HTR-8/SVneo (cell line): ENCODE measurements around the gene ADGRF5.

Experiments
- DNase-seq: peaks from one replicate; pipeline ENCODE4 v3.0.0; 2011; ENCODE audit warnings: low spot score, mixed read lengths; ENCODE audit not compliant: insufficient read length
- FAIRE-seq: peaks from 2 replicates; lab custom pipeline; 2011; peaks lifted over from hg19 to GRCh38; lab: Jason Lieb, UNC

Gene ADGRF5

GRCh38 chr6:46932526-46933319 is 11.0 kb upstream of the ADGRF5 start:
- peak; percentile 20 for DNase-seq
- no peak for FAIRE-seq

GRCh38 chr6:46931416-46931815 is 9.7 kb upstream of the ADGRF5 start:
- DNase-seq, result no peak
- no peak for FAIRE-seq

- FAIRE-seq (no peak), DNase-seq (no peak)
Measured at GRCh38 chr6:46930331-46930730, 8.6 kb upstream of the ADGRF5 start.

- FAIRE-seq (no peak), DNase-seq (no peak)
Measured at GRCh38 chr6:46927066-46927465, 5.3 kb upstream of the ADGRF5 start.

- peak; percentile 76 for FAIRE-seq
Measured at GRCh38 chr6:46926481-46926880, 4.7 kb upstream of the ADGRF5 start.

GRCh38 chr6:46925563-46926253 is 4.0 kb upstream of the ADGRF5 start:
- DNase-seq (peak; percentile 30), FAIRE-seq (no peak)

More at GRCh38 chr6:46926481-46926880, 4.7 kb upstream of the ADGRF5 start:
- DNase-seq, result peak; percentile 34

GRCh38 chr6:46923476-46923875 is 1.7 kb upstream of the ADGRF5 start:
- FAIRE-seq (no peak), DNase-seq (no peak)

- no peak for FAIRE-seq
- DNase-seq, result no peak
Measured at GRCh38 chr6:46921059-46921458, 679 bp downstream of the ADGRF5 start.

GRCh38 chr6:46918806-46919205 is 2.9 kb downstream of the ADGRF5 start:
- no peak for FAIRE-seq
- DNase-seq, result no peak

GRCh38 chr6:46917002-46917545 is 4.7 kb downstream of the ADGRF5 start:
- DNase-seq (no peak), FAIRE-seq (no peak)

GRCh38 chr6:46915866-46916265 is 5.9 kb downstream of the ADGRF5 start:
- DNase-seq, result no peak
- FAIRE-seq, result no peak

GRCh38 chr6:46915380-46915779 is 6.4 kb downstream of the ADGRF5 start:
- no peak for DNase-seq
- FAIRE-seq, result no peak

- FAIRE-seq (no peak), DNase-seq (no peak)
Measured at GRCh38 chr6:46914279-46914810, 7.4 kb downstream of the ADGRF5 start.

GRCh38 chr6:46909371-46909770 is 12.4 kb downstream of the ADGRF5 start:
- no peak for DNase-seq
- no peak for FAIRE-seq

- FAIRE-seq, result no peak
- DNase-seq, result no peak
Measured at GRCh38 chr6:46906776-46907175, 15.0 kb downstream of the ADGRF5 start.

GRCh38 chr6:46904117-46904516 is 17.6 kb downstream of the ADGRF5 start:
- FAIRE-seq, result no peak
- no peak for DNase-seq

GRCh38 chr6:46903175-46903574 is 18.6 kb downstream of the ADGRF5 start:
- FAIRE-seq (no peak), DNase-seq (no peak)

GRCh38 chr6:46901882-46902314 is 19.8 kb downstream of the ADGRF5 start:
- DNase-seq (no peak), FAIRE-seq (no peak)

GRCh38 chr6:46900266-46900665 is 21.5 kb downstream of the ADGRF5 start:
- FAIRE-seq (no peak), DNase-seq (no peak)

GRCh38 chr6:46899659-46900058 is 22.1 kb downstream of the ADGRF5 start:
- FAIRE-seq (no peak), DNase-seq (no peak)

GRCh38 chr6:46898006-46898405 is 23.7 kb downstream of the ADGRF5 start:
- no peak for FAIRE-seq
- DNase-seq, result no peak
